CD4-positive, alpha-beta T cell (primary cell): Measurements from ENCODE around the gene GLRX2. TPM values are rescaled to one million over a fixed set of nuclear protein-coding genes. Genes with fewer than 3 reads are reported as not detected.

Source experiments
- ATAC-seq: fragments of 200-7000 bp; cut with Tn5 transposase; one replicate; pipeline ENCODE4 v1.10.0; 2022; ENCODE audit warnings: mild to moderate bottlenecking; ENCODE audit not compliant: poor library complexity
- CTCF ChIA-PET: fragments of 350-600 bp; sonication (Branson Sonifier 250); formaldehyde crosslinking; loops from one replicate; lab custom pipeline; 2021; ENCODE audit warnings: antibody characterized with exemption, inconsistent platforms; lab: Charles Lee
- POLR2A ChIA-PET: fragments of 350-600 bp; sonication (Branson Sonifier 250); formaldehyde crosslinking; loops from one replicate; lab custom pipeline; 2021; ENCODE audit warnings: antibody characterized with exemption, inconsistent platforms; lab: Charles Lee
- DNase-seq, 14 experiments: peaks; one replicate each; pipeline ENCODE4 v3.0.0-alpha.2; 2013 to 2020; ENCODE audit warnings: mixed read lengths in 2 of 14
- H3K27ac ChIP-seq, 2 donors: one replicate each; pipeline versions ENCODE4 v1.5.1 to v1.7.0; 2013; ENCODE audit warnings: low read length in 2 of 2, low read depth in 1 of 2, mild to moderate bottlenecking in 1 of 2
- H3K27me3 ChIP-seq, 2 experiments: 1 replicate in 1 of 2; 2 replicates in 1 of 2; pipeline versions ENCODE4 v1.6.1 to v1.7.0; 2013; ENCODE audit warnings: low read length in 2 of 2, control low read depth in 1 of 2, mild to moderate bottlenecking in 1 of 2, moderate library complexity in 1 of 2; ENCODE audit not compliant: insufficient read depth in 2 of 2, control insufficient read depth in 1 of 2
- H3K36me3 ChIP-seq: one replicate; pipeline ENCODE4 v1.6.1; 2013; ENCODE audit warnings: low read length, control low read depth; ENCODE audit not compliant: insufficient read depth
- H3K4me1 ChIP-seq: one replicate; pipeline ENCODE4 v1.6.1; 2013; ENCODE audit warnings: low read length, control low read depth; ENCODE audit not compliant: insufficient read depth
- H3K4me3 ChIP-seq: one replicate; pipeline ENCODE4 v1.5.1; 2013; ENCODE audit warnings: mild to moderate bottlenecking, low read length, moderate library complexity
- H3K9me3 ChIP-seq, 2 experiments: 1 replicate in 1 of 2; 2 replicates in 1 of 2; pipeline versions ENCODE4 v1.6.1 to v1.7.0; 2013; ENCODE audit warnings: low read length in 2 of 2, mild to moderate bottlenecking in 2 of 2, control low read depth in 1 of 2, moderate library complexity in 1 of 2; ENCODE audit not compliant: control insufficient read depth in 1 of 2, insufficient read depth in 1 of 2
- H3K27ac Mint-ChIP-seq: one replicate; pipeline ENCODE4 v1.8.0; 2020; ENCODE audit warnings: mixed read lengths
- H3K27me3 Mint-ChIP-seq: one replicate; pipeline ENCODE4 v1.8.0; 2021; ENCODE audit warnings: mixed read lengths
- H3K36me3 Mint-ChIP-seq: one replicate; pipeline ENCODE4 v1.8.0; 2021; ENCODE audit warnings: low read depth, mixed read lengths
- H3K4me1 Mint-ChIP-seq: one replicate; pipeline ENCODE4 v1.8.0; 2021; ENCODE audit warnings: low read depth, mixed read lengths
- H3K4me3 Mint-ChIP-seq: one replicate; pipeline ENCODE4 v1.8.0; 2020; ENCODE audit warnings: mild to moderate bottlenecking, mixed read lengths
- H3K9me3 Mint-ChIP-seq: one replicate; pipeline ENCODE4 v1.8.0; 2020; ENCODE audit warnings: mixed read lengths
- intact Hi-C, 2 experiments: fragments of 100-400 bp; cut with DNase I in 1 of 2; cut with micrococcal nuclease in 1 of 2; formaldehyde crosslinking; loops; one replicate each; pipeline versions ENCODE4 v1.15.1 to v1.9.0; 2023 to 2025; cut with DNase I, micrococcal nuclease
- total RNA-seq, 174 experiments: library from RNA in 2 of 174; stranded (reverse) in 2 of 174; gene quantifications; one replicate each; pipeline ENCODE4 v1.2.3 and lab custom pipeline; 2021 to 2026
- TF ChIP-seq, protein P1 (sequence below): fragments of 200-600 bp; IDR thresholded peaks from one replicate; pipeline ENCODE4 v1.8.0; 2022; ENCODE audit warnings: antibody characterized with exemption, mild to moderate bottlenecking

The GLRX2 gene
- total RNA-seq, 2 experiments from 2014 or later, result 4.3 to 5.5 TPM

- intact Hi-C loops, result loop anchor here in 1 of 2 experiments (5.0 kb wide), 1 partner anchor 39 kb away; no protein-coding TSS in a partner anchor
- peak overlapping the region; percentile 32 for H3K27ac Mint-ChIP-seq
- TF ChIP-seq, protein P1, sequence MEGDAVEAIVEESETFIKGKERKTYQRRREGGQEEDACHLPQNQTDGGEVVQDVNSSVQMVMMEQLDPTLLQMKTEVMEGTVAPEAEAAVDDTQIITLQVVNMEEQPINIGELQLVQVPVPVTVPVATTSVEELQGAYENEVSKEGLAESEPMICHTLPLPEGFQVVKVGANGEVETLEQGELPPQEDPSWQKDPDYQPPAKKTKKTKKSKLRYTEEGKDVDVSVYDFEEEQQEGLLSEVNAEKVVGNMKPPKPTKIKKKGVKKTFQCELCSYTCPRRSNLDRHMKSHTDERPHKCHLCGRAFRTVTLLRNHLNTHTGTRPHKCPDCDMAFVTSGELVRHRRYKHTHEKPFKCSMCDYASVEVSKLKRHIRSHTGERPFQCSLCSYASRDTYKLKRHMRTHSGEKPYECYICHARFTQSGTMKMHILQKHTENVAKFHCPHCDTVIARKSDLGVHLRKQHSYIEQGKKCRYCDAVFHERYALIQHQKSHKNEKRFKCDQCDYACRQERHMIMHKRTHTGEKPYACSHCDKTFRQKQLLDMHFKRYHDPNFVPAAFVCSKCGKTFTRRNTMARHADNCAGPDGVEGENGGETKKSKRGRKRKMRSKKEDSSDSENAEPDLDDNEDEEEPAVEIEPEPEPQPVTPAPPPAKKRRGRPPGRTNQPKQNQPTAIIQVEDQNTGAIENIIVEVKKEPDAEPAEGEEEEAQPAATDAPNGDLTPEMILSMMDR, result no peak
These were observed 42.3 kb downstream of the GLRX2 start for GRCh38 chr1:193062698-193063463.

GRCh38 chr1:193060938-193061337, 44.3 kb downstream of the GLRX2 start:
- Mint-ChIP-seq H3K27me3 (no peaks in the 10 kb centered on the region), H3K27ac (peak overlapping the region; percentile 96), H3K36me3 (peaks cover 20% of the 10 kb centered on the region), H3K4me1 (peaks cover 82% of the 10 kb centered on the region), H3K9me3 (no peaks in the 10 kb centered on the region), H3K4me3 (peak overlapping the region; percentile 100)
- Histone ChIP-seq H3K27ac (no peak overlapping the region), H3K9me3 (no peaks in the 10 kb centered on the region), H3K4me3 (peak overlapping the region; percentile 95), H3K36me3 (no peaks in the 10 kb centered on the region), H3K27me3 (no peaks in the 10 kb centered on the region), H3K4me1 (peaks cover 24% of the 10 kb centered on the region)
- CTCF ChIA-PET, result interaction anchor here (0.5 to 1.2 kb wide), 3 partner anchors 11 to 61 kb away, joined by 3 to 4 read pairs (median 3); partner anchors contain the start of gene CDC73
- TF ChIP-seq, protein P1, result no peak
- POLR2A ChIA-PET, result interaction anchor here (0.7 to 1.2 kb wide), 3 partner anchors 11 to 268 kb away, joined by 3 read pairs; no protein-coding TSS in a partner anchor
- intact Hi-C loops, result loop anchor here in 1 of 2 experiments (2.0 to 5.0 kb wide), 2 partner anchors 41 to 60 kb away; no protein-coding TSS in a partner anchor
- no peak for ATAC-seq
- peak in 3 of 14 experiments; percentile 13 to 22 (median 14) for DNase-seq

More at GRCh38 chr1:193062698-193063463, 42.3 kb downstream of the GLRX2 start:
- Mint-ChIP-seq H3K9me3 (no peaks in the 10 kb centered on the region), H3K4me1 (peaks cover 83% of the 10 kb centered on the region), H3K4me3 (peak overlapping the region; percentile 62), H3K36me3 (peaks cover 20% of the 10 kb centered on the region), H3K27me3 (no peaks in the 10 kb centered on the region)
- Histone ChIP-seq H3K9me3 (no peaks in the 10 kb centered on the region), H3K4me1 (peaks cover 21% of the 10 kb centered on the region), H3K4me3 (no peak overlapping the region), H3K27me3 (no peaks in the 10 kb centered on the region), H3K27ac (no peak overlapping the region), H3K36me3 (no peaks in the 10 kb centered on the region)
- DNase-seq (peak in 2 of 14 experiments; percentile 13 to 35), ATAC-seq (no peak)
- CTCF ChIA-PET, result no interaction called here
- POLR2A ChIA-PET, result no interaction called here

DNA sequence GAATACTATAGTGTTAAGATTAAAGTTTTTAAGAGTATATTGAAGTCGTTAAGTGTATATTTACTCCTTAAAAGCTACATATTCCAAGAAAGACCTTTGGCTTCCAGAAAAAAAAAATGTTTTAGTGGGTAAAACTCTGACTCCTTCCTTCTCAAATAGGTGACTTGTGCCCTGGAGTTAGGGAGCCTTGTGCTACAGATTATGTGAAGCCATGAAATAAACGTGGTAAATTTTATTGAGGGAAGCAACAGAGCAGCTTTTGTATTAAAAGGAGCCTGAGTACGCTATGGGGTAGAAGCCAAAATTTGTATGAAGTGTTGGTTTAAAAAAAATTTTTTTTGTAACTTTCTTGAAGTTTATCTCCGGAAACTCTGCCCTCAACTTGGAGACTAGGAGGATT, 44.8 kb downstream of the GLRX2 start:
- H3K9me3 Mint-ChIP-seq, result no peaks in the 10 kb centered on the region
- no peak for ATAC-seq
- no peaks in the 10 kb centered on the region for H3K36me3 ChIP-seq
- TF ChIP-seq, protein P1, result no peak
- H3K27me3 ChIP-seq, result no peaks in the 10 kb centered on the region
- H3K4me3 ChIP-seq, result peak overlapping the region; percentile 95
- intact Hi-C loops, result loop anchor here in 1 of 2 experiments (2.0 to 5.0 kb wide), 2 partner anchors 42 to 60 kb away; no protein-coding TSS in a partner anchor
- peak overlapping the region; percentile 96 for H3K27ac Mint-ChIP-seq
- peaks cover 76% of the 10 kb centered on the region for H3K4me1 Mint-ChIP-seq
- no peaks in the 10 kb centered on the region for H3K9me3 ChIP-seq
- H3K27ac ChIP-seq, result peak overlapping the region in 1 of 2 donors; percentile 83
- H3K36me3 Mint-ChIP-seq, result peaks cover 20% of the 10 kb centered on the region
- H3K4me3 Mint-ChIP-seq, result peak overlapping the region; percentile 100
- ChIA-PET CTCF (interaction anchor here (1.2 kb wide), 1 partner anchor 62 kb away, joined by 4 read pairs; the partner anchor contains the start of gene CDC73), POLR2A (interaction anchor here (0.7 to 1.2 kb wide), 3 partner anchors 11 to 267 kb away, joined by 3 read pairs; no protein-coding TSS in a partner anchor)
- H3K27me3 Mint-ChIP-seq, result no peaks in the 10 kb centered on the region
- peaks cover 24% of the 10 kb centered on the region for H3K4me1 ChIP-seq
- DNase-seq, result no peak
